ENCODE results near the gene PYURF. TPM values are rescaled to one million over a fixed set of nuclear protein-coding genes. Genes with fewer than 3 reads are reported as not detected.

Gene PYURF
- total and polyA plus RNA-seq, 4 donors: 63.7 to 106 (median 80.9) TPM

GRCh38 chr4:88535090-88535755, 11.6 kb upstream of the PYURF start:
- no peaks in the 10 kb centered on the region for H3K36me3 ChIP-seq (ENCODE audit: control insufficient read depth in 4 of 4, insufficient read depth in 4 of 4, low read length in 4 of 4)
- no peak overlapping the region for H3K9ac ChIP-seq (ENCODE audit: insufficient read depth in 1 of 2, low read length in 2 of 2)
- no peaks in the 10 kb centered on the region for H3K4me1 ChIP-seq (ENCODE audit: control insufficient read depth in 5 of 5, insufficient read depth in 5 of 5, low read length in 5 of 5)
- DNase-seq (no peak), ATAC-seq (ENCODE audit: insufficient read depth, low FRiP score) (no peak)
- no peaks in the 10 kb centered on the region for H3K27me3 ChIP-seq (ENCODE audit: control insufficient read depth in 3 of 3, insufficient read depth in 3 of 3, low read length in 2 of 3)
- H3K27ac ChIP-seq (ENCODE audit: low read depth in 1 of 2, low read length in 1 of 2): no peak overlapping the region
- WGBS, 2 donors: 90 to 95% methylated on average over 2 of the region's 2 CpGs
- no peaks in the 10 kb centered on the region for H3K9me3 ChIP-seq (ENCODE audit: control insufficient read depth in 4 of 4, insufficient read depth in 3 of 4, low read length in 3 of 4)
- no peak overlapping the region for H3K4me3 ChIP-seq
- no peak for TF ChIP-seq CTCF (IDR thresholded peaks at IDR 0.05; ENCODE audit: control extremely low read depth, extremely low read depth)

- Histone ChIP-seq H3K27me3 (ENCODE audit: control insufficient read depth in 3 of 3, insufficient read depth in 3 of 3, low read length in 2 of 3) (no peaks in the 10 kb centered on the region), H3K36me3 (ENCODE audit: control insufficient read depth in 4 of 4, insufficient read depth in 4 of 4, low read length in 4 of 4) (no peaks in the 10 kb centered on the region), H3K27ac (ENCODE audit: low read depth in 1 of 2, low read length in 1 of 2) (no peak overlapping the region), H3K4me1 (ENCODE audit: control insufficient read depth in 5 of 5, insufficient read depth in 5 of 5, low read length in 5 of 5) (no peaks in the 10 kb centered on the region), H3K9ac (ENCODE audit: insufficient read depth in 1 of 2, low read length in 2 of 2) (no peak overlapping the region), H3K9me3 (ENCODE audit: control insufficient read depth in 4 of 4, insufficient read depth in 3 of 4, low read length in 3 of 4) (no peaks in the 10 kb centered on the region), H3K4me3 (no peak overlapping the region)
- WGBS, 2 donors: 69 to 73% methylated on average over 4 of the region's 4 CpGs
- ATAC-seq (ENCODE audit: insufficient read depth, low FRiP score) (no peak), DNase-seq (no peak)
- no peak for TF ChIP-seq CTCF (IDR thresholded peaks at IDR 0.05; ENCODE audit: control extremely low read depth, extremely low read depth)
Observed at GRCh38 chr4:88533937-88534750, 10.6 kb upstream of the PYURF start.

- no peaks in the 10 kb centered on the region for H3K9me3 ChIP-seq (ENCODE audit: control insufficient read depth in 4 of 4, insufficient read depth in 3 of 4, low read length in 3 of 4)
- H3K27me3 ChIP-seq (ENCODE audit: control insufficient read depth in 3 of 3, insufficient read depth in 3 of 3, low read length in 2 of 3): no peaks in the 10 kb centered on the region
- 88 to 89% methylated on average over 6 of the region's 6 CpGs for WGBS, 2 donors
- ATAC-seq (ENCODE audit: insufficient read depth, low FRiP score) (no peak), DNase-seq (no peak)
- no peak for TF ChIP-seq CTCF (IDR thresholded peaks at IDR 0.05; ENCODE audit: control extremely low read depth, extremely low read depth)
- H3K4me3 ChIP-seq: no peak overlapping the region
- H3K36me3 ChIP-seq (ENCODE audit: control insufficient read depth in 4 of 4, insufficient read depth in 4 of 4, low read length in 4 of 4): no peaks in the 10 kb centered on the region
- H3K9ac ChIP-seq (ENCODE audit: insufficient read depth in 1 of 2, low read length in 2 of 2): no peak overlapping the region
- H3K4me1 ChIP-seq (ENCODE audit: control insufficient read depth in 5 of 5, insufficient read depth in 5 of 5, low read length in 5 of 5): no peaks in the 10 kb centered on the region
- H3K27ac ChIP-seq (ENCODE audit: low read depth in 1 of 2, low read length in 1 of 2): no peak overlapping the region
Observed at GRCh38 chr4:88533088-88533790, 9.7 kb upstream of the PYURF start.

Data from lung (tissue), 12 donors.